Esophagus muscularis mucosa (tissue), 4 donors: Measurements from ENCODE around the gene PHC1.

Experiments used
- CTCF ChIP-seq, 3 experiments: fragments of 200-600 bp in 2 of 3; fragments of 450-650 bp in 1 of 3; sonication (generic) in 2 of 3; IDR thresholded peaks; one replicate each; pipeline ENCODE4 v1.5.1; 2017 to 2019; ENCODE audit warnings: antibody characterized with exemption in 3 of 3, mild to moderate bottlenecking in 2 of 3, moderate library complexity in 1 of 3
- EP300 ChIP-seq: sonication (generic); formaldehyde crosslinking; IDR thresholded peaks from one replicate; pipeline ENCODE4 v1.6.1; 2017; ENCODE audit warnings: antibody characterized with exemption
- POLR2A ChIP-seq: fragments of 450-650 bp; IDR thresholded peaks from one replicate; pipeline ENCODE4 v1.6.1; 2017; ENCODE audit warnings: antibody characterized with exemption, moderate library complexity, mild to moderate bottlenecking, low read depth
- POLR2AphosphoS5 ChIP-seq, 2 donors: sonication (generic); formaldehyde crosslinking; IDR thresholded peaks; one replicate each; pipeline ENCODE4 v1.6.1; 2017; ENCODE audit warnings: antibody characterized with exemption in 2 of 2

GRCh38 chr12:8886502-8887284, 27.6 kb upstream of the PHC1 start:
- TF ChIP-seq POLR2A (no peak), CTCF (IDR thresholded peaks at IDR 0.05) (no peak), EP300 (no peak), POLR2AphosphoS5 (IDR thresholded peaks at IDR 0.05) (no peak)
